ENCODE results near the gene GLP1R. TPM values are rescaled to one million over a fixed set of nuclear protein-coding genes. Genes with fewer than 3 reads are reported as not detected.

Gene GLP1R
- total RNA-seq, 4 donors from 2014 or later: 0.17 TPM; not detected in 3

- TF ChIP-seq, protein P1, sequence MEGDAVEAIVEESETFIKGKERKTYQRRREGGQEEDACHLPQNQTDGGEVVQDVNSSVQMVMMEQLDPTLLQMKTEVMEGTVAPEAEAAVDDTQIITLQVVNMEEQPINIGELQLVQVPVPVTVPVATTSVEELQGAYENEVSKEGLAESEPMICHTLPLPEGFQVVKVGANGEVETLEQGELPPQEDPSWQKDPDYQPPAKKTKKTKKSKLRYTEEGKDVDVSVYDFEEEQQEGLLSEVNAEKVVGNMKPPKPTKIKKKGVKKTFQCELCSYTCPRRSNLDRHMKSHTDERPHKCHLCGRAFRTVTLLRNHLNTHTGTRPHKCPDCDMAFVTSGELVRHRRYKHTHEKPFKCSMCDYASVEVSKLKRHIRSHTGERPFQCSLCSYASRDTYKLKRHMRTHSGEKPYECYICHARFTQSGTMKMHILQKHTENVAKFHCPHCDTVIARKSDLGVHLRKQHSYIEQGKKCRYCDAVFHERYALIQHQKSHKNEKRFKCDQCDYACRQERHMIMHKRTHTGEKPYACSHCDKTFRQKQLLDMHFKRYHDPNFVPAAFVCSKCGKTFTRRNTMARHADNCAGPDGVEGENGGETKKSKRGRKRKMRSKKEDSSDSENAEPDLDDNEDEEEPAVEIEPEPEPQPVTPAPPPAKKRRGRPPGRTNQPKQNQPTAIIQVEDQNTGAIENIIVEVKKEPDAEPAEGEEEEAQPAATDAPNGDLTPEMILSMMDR (IDR thresholded peaks at IDR 0.05; ENCODE audit: low read depth): no peak
Measured at GRCh38 chr6:39087197-39087596, 38.6 kb downstream of the GLP1R start.

- TF ChIP-seq, protein P1 (IDR thresholded peaks at IDR 0.05; ENCODE audit: low read depth): no peak
Measured at GRCh38 chr6:39088331-39088730, 39.8 kb downstream of the GLP1R start.

GRCh38 chr6:39090036-39090435 lies 41.5 kb downstream of the GLP1R start:
- TF ChIP-seq, protein P1 (IDR thresholded peaks at IDR 0.05; ENCODE audit: low read depth): no peak

DNA sequence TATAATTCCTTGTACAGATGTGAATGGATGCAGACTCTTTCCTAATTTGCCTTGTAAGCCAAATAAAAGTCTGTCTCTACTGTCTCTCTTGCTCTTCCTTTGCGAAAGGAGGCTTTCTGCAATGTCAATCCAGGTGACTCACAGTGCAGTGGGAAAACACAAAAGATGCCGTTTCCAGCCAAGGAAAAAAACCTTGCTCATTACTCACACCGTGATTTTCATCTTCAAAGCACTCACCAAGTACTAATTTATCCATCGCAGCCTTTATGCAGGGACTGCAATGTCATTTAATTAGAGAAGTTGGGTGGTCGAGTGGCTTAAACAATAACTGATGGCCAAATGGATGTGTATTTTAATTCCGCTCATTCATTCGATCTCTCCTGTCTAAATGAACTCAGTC lies 42.6 kb downstream of the GLP1R start:
- TF ChIP-seq, protein P1 (IDR thresholded peaks at IDR 0.05; ENCODE audit: low read depth): no peak

- TF ChIP-seq, protein P1 (IDR thresholded peaks at IDR 0.05; ENCODE audit: low read depth): no peak
Measured at GRCh38 chr6:39092124-39092523, 43.5 kb downstream of the GLP1R start.

DNA sequence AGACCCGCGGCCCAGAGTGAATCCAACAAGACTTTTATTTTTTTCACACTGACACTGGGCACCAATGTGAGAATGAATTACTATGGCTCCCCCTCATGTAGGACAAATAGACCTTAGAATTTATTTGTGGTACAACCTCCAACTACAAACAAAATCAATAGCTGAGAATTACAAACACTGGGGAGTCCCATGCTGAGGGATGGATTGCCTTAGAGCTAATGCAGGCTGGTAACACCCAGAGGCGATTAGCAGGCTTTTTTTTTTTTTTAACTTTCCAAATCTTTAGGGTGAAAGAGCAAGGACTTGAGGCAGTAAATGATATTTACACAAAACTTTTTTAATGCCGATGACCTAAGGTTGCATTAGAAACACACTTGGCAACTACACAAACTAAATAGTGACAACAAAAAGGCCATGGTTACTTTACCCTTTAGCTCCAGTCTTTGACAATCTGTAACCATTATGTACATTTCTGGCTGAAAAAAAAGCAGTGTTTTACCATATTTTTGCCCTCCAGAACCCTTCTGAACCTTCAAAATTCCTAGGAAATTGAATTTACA lies 44.6 kb downstream of the GLP1R start:
- TF ChIP-seq, protein P1 (IDR thresholded peaks at IDR 0.05; ENCODE audit: low read depth): no peak

- TF ChIP-seq, protein P1 (IDR thresholded peaks at IDR 0.05; ENCODE audit: low read depth): no peak
Measured at GRCh38 chr6:39095578-39095977, 47.0 kb downstream of the GLP1R start.
